Measurements from ENCODE around the gene WHAMM.
"Not testable (repeated sequence)": the region's sequence is repeated elsewhere in the genome, so short reads cannot be mapped to it uniquely, and the experiment has no call there.

- TF ChIP-seq POLR2A, CTCF (IDR thresholded peaks at IDR 0.05): not testable (repeated sequence)
These were observed 12.4 kb downstream of the WHAMM start for GRCh38 chr15:82821851-82822250.

Measured in prostate gland (tissue), 2 donors.